IPS-20b (cell line): ENCODE results near the gene ENTPD1.

Source experiments
- H3K27ac ChIP-seq: one replicate; pipeline ENCODE4 v1.5.1; 2013; ENCODE audit warnings: low read length
- H3K27me3 ChIP-seq: 2 replicates; pipeline ENCODE4 v1.6.1; 2013; ENCODE audit warnings: mild to moderate bottlenecking, low read length, inconsistent platforms; ENCODE audit not compliant: insufficient read depth
- H3K36me3 ChIP-seq: 2 replicates; pipeline ENCODE4 v1.6.1; 2013; ENCODE audit warnings: low read depth, mild to moderate bottlenecking, inconsistent platforms, low read length, moderate library complexity; ENCODE audit not compliant: insufficient read depth
- H3K4me1 ChIP-seq: 2 replicates; pipeline ENCODE4 v1.6.1; 2013; ENCODE audit warnings: mild to moderate bottlenecking, control low read depth, inconsistent platforms, low read length, moderate library complexity; ENCODE audit not compliant: insufficient read depth
- H3K4me3 ChIP-seq: 2 replicates; pipeline ENCODE4 v1.5.1; 2013; ENCODE audit warnings: mild to moderate bottlenecking, low read length, inconsistent platforms
- H3K9ac ChIP-seq: 2 replicates; pipeline ENCODE4 v1.6.1; 2013; ENCODE audit warnings: low read depth, mild to moderate bottlenecking, inconsistent platforms, low read length, moderate library complexity
- H3K9me3 ChIP-seq: 2 replicates; pipeline ENCODE4 v1.6.1; 2013; ENCODE audit warnings: mild to moderate bottlenecking, low read depth, low read length, inconsistent platforms; ENCODE audit not compliant: insufficient read depth

Gene ENTPD1

DNA sequence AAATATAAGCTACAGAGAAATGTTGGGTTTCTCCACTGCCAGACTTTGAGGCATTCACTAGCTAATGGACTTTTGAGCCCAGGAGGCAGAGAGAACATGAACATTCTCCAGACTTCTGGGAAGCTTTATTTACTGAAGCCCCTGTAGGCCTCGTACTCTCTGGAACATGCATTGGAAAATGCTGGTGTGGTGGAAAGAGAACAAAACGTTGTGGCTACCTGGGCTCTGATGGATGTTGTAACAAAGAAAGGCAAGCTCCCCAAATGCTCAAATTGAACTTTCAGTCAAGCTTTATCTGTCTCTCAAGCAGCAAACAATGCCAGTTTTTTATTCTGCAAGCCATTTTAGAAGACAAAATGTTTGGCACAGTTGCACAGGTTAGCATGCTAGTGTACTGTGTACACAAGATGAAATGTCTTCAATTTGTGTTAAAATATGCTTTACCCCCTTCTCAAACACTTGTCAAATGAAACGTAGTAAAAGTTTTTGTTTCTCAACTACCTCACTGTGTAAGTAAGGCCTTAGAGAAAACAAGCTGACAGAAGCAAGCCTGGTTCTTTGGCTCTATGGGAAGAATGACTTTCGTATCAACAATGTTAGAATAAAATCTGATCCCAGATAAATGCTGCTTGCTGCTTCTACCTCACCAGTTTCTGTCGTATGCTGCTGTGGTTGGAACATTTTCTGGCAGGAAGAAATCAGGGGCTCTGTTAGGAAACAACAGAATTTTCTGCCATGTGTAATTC, 80.8 kb downstream of the ENTPD1 start:
- Histone ChIP-seq H3K9me3 (no peaks in the 10 kb centered on the region), H3K4me1 (peaks cover 2% of the 10 kb centered on the region; the same call in 1 of the 2 replicates), H3K9ac (no peak overlapping the region), H3K4me3 (no peak overlapping the region), H3K27ac (no peak overlapping the region), H3K27me3 (no peaks in the 10 kb centered on the region; the same call in 1 of the 2 replicates), H3K36me3 (no peaks in the 10 kb centered on the region)

DNA sequence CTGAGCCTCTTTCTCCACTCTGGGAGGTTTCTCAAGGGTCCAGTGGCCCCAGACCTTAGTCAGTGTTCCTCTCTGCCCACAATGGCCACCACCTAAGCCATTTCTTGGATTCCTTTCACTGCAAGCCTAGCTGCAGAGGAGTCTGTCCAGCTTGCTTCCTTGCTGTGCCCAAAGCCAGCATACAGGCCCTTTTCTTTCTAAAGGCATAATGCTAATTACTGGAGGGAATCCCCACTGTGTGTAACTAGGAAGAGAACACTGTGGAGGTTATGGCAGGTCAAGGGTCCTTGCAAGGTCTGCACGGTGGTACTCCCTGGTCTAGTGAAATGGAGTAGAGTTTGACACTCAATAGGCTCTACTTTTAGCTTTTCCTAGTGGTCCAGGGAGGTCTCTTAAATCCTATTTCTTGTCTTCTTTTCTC, 81.4 kb downstream of the ENTPD1 start:
- Histone ChIP-seq H3K4me1 (peaks cover 2% of the 10 kb centered on the region; the same call in 1 of the 2 replicates), H3K9ac (no peak overlapping the region), H3K36me3 (no peaks in the 10 kb centered on the region), H3K9me3 (no peaks in the 10 kb centered on the region), H3K4me3 (no peak overlapping the region), H3K27me3 (no peaks in the 10 kb centered on the region; the same call in 1 of the 2 replicates), H3K27ac (no peak overlapping the region)

- Histone ChIP-seq H3K27ac (no peak overlapping the region), H3K36me3 (no peaks in the 10 kb centered on the region), H3K9me3 (no peaks in the 10 kb centered on the region), H3K9ac (no peak overlapping the region), H3K4me1 (peaks cover 2% of the 10 kb centered on the region; the same call in 1 of the 2 replicates), H3K4me3 (no peak overlapping the region), H3K27me3 (no peaks in the 10 kb centered on the region; the same call in 1 of the 2 replicates)
Measured at GRCh38 chr10:95837783-95838182, 81.8 kb downstream of the ENTPD1 start.

DNA sequence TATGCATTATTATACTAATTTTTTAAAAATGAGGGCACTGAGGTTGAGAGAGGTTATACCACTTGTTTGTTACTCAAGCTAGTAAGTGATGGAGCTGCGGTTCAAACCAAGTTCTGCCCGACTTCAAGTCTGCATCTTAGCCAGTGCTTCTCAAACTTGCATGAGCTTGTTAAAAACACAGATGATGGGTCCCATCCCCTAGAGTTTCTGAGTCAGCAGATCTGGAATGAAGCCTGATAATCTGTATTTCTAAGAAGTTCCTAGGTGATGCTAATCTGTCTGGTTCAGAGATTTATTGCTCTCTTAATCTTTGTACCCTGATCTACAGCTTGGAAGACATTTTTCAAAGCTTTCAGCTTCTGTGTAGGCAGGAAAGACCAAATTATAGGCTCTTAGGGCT, 84.2 kb downstream of the ENTPD1 start:
- Histone ChIP-seq H3K27me3 (no peaks in the 10 kb centered on the region; the same call in 1 of the 2 replicates), H3K9me3 (no peaks in the 10 kb centered on the region), H3K4me3 (no peak overlapping the region), H3K4me1 (peaks cover 2% of the 10 kb centered on the region; the same call in 1 of the 2 replicates), H3K27ac (no peak overlapping the region), H3K9ac (no peak overlapping the region), H3K36me3 (no peaks in the 10 kb centered on the region)

- Histone ChIP-seq H3K36me3 (no peaks in the 10 kb centered on the region), H3K27ac (no peak overlapping the region), H3K4me1 (peaks cover 2% of the 10 kb centered on the region; the same call in 1 of the 2 replicates), H3K9me3 (no peaks in the 10 kb centered on the region), H3K4me3 (no peak overlapping the region), H3K9ac (no peak overlapping the region), H3K27me3 (no peaks in the 10 kb centered on the region; the same call in 1 of the 2 replicates)
Measured at GRCh38 chr10:95840681-95841080, 84.7 kb downstream of the ENTPD1 start.

DNA sequence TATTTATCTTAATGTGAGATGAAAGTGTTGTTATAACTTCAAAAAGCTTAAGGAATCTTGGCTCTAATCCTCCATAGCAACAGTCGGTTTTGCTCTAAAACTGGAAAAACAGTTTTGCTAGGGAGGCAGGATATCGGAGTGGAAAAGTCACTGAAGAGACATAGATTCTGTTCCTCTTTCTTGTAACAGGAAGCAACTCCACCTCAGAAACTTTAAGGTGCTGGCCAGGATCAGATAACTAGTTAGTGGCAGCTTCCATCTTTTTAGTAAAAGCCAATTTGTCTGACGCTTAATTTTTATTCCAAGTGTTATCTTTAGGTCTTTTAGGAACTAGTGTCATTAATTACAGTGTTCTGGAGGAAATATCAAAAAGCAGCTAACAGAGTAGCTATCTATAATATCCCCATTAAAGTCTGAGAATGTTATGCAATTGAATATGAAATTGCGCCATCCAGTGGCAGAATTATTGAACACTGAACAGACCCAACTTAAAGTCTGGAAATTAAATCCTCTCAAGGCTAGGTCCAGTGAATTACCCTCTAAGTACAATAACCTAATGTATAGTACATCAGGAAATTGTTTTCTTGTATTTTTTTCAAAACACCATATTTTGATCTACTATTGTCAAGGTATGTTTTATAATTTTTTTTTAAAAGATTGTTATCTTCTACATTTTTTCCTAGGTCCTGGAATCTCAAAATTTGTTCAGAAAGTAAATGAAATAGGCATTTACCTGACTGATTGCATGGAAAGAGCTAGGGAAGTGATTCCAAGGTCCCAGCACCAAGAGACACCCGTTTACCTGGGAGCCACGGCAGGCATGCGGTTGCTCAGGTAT, 85.9 kb downstream of the ENTPD1 start:
- H3K9me3 ChIP-seq: no peaks in the 10 kb centered on the region
- H3K9ac ChIP-seq: no peak overlapping the region
- H3K4me1 ChIP-seq: peaks cover 2% of the 10 kb centered on the region; the same call in 1 of the 2 replicates
- no peaks in the 10 kb centered on the region; the same call in 1 of the 2 replicates for H3K27me3 ChIP-seq
- no peaks in the 10 kb centered on the region for H3K36me3 ChIP-seq
- H3K27ac ChIP-seq: no peak overlapping the region
- no peak overlapping the region for H3K4me3 ChIP-seq

- Histone ChIP-seq H3K27ac (no peak overlapping the region), H3K27me3 (no peaks in the 10 kb centered on the region), H3K4me3 (no peak overlapping the region), H3K4me1 (no peaks in the 10 kb centered on the region), H3K9ac (no peak overlapping the region), H3K9me3 (no peaks in the 10 kb centered on the region), H3K36me3 (no peaks in the 10 kb centered on the region)
Measured at GRCh38 chr10:95845411-95845810, 89.4 kb downstream of the ENTPD1 start.

- no peak overlapping the region for H3K4me3 ChIP-seq
- H3K36me3 ChIP-seq: no peaks in the 10 kb centered on the region
- no peaks in the 10 kb centered on the region for H3K4me1 ChIP-seq
- H3K27ac ChIP-seq: no peak overlapping the region
- H3K9ac ChIP-seq: no peak overlapping the region
- H3K9me3 ChIP-seq: no peaks in the 10 kb centered on the region
- H3K27me3 ChIP-seq: no peaks in the 10 kb centered on the region
Measured at GRCh38 chr10:95847007-95847406, 91.0 kb downstream of the ENTPD1 start.

- no peak overlapping the region for H3K4me3 ChIP-seq
Measured at GRCh38 chr10:95848841-95849240, 92.9 kb downstream of the ENTPD1 start.

DNA sequence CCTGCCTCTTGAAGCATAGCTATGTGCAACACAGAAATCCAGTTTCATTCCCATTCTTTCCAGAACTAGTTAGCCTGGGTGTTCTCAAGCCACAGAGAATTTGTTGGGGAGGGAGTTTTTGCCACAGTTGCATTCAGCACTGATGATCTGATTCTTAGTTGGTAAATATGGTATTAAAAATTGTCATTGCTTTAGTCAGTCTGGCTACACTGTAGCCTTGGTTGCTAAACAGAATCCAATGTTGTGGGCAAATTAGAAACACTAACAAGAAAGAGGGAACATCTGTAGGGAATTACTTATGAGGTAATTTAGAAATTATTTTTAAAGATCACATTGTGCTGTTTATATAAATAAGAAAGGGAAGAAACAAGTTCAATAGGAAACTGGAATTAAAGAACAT, 94.8 kb downstream of the ENTPD1 start:
- no peak overlapping the region for H3K4me3 ChIP-seq
- H3K9ac ChIP-seq: no peak overlapping the region
- H3K36me3 ChIP-seq: no peaks in the 10 kb centered on the region
- H3K9me3 ChIP-seq: no peaks in the 10 kb centered on the region
- no peak overlapping the region for H3K27ac ChIP-seq
- H3K27me3 ChIP-seq: no peaks in the 10 kb centered on the region
- no peaks in the 10 kb centered on the region for H3K4me1 ChIP-seq

More at GRCh38 chr10:95848841-95849240, 92.9 kb downstream of the ENTPD1 start:
- Histone ChIP-seq H3K4me1 (no peaks in the 10 kb centered on the region), H3K9ac (no peak overlapping the region), H3K36me3 (no peaks in the 10 kb centered on the region), H3K27me3 (no peaks in the 10 kb centered on the region), H3K27ac (no peak overlapping the region), H3K9me3 (no peaks in the 10 kb centered on the region)

DNA sequence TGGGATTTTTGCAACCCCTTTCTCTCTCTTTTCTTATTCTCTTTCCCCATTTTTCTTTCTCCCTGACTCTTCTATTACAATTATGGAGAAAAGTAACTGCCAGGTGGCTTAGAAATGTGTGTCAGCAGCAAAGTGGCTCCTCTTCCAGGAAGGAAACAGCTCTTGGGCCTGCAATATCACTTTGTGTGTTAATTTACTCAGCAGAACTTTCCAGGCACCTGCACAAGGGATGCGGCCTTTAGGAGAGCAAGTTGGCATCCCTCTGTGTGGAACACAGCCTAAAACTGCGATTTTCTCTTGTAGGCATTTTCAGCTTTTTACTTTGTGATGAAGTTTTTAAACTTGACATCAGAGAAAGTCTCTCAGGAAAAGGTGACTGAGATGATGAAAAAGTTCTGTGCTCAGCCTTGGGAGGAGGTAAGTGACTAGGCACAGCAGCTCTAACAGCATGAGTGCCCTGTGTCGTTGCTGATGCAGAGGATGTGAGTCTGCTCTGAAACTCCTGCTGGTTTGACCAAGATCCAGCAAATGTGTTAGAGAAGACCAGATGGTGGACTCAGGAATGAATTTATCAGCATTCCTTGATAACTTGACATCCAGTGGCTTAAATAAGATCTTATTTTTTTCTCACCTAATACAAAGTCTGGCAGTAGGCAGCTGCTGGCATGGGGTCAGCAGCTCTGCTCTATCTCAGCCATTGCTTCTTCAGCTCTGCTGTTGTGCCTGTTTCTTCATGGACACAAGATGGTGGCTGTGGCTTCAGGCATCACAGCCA, 104.4 kb downstream of the ENTPD1 start:
- Histone ChIP-seq H3K9me3 (no peaks in the 10 kb centered on the region), H3K9ac (no peak overlapping the region), H3K4me3 (no peak overlapping the region), H3K27me3 (no peaks in the 10 kb centered on the region), H3K4me1 (no peaks in the 10 kb centered on the region), H3K27ac (no peak overlapping the region), H3K36me3 (no peaks in the 10 kb centered on the region)
